Endodermal cell (in vitro differentiated cells): Measurements from ENCODE around the gene ATXN1. TPM values are rescaled to one million over a fixed set of nuclear protein-coding genes. Genes with fewer than 3 reads are reported as not detected.
A peak's percentile ranks its signal among the peaks of the same experiment; 100 is the strongest.

ENCODE experiments used
- DNase-seq: peaks from one replicate; pipeline ENCODE4 v3.0.0-alpha.2; 2017
- H3K27ac ChIP-seq: 2 replicates; pipeline ENCODE4 v1.5.1; 2013; ENCODE audit warnings: mild to moderate bottlenecking, low read depth, low read length, moderate library complexity
- H3K27me3 ChIP-seq: 2 replicates; pipeline ENCODE4 v1.6.1; 2013; ENCODE audit warnings: mild to moderate bottlenecking, low read length, moderate library complexity; ENCODE audit not compliant: insufficient read depth, control insufficient read depth, poor library complexity, severe bottlenecking
- H3K36me3 ChIP-seq: 2 replicates; pipeline ENCODE4 v1.7.0; 2013; ENCODE audit warnings: mild to moderate bottlenecking, low read length, moderate library complexity; ENCODE audit not compliant: control insufficient read depth, insufficient read depth
- H3K4me1 ChIP-seq: one replicate; pipeline ENCODE4 v1.7.0; 2013; ENCODE audit warnings: low read length; ENCODE audit not compliant: control insufficient read depth, insufficient read depth
- H3K4me3 ChIP-seq: 2 replicates; pipeline ENCODE4 v1.5.1; 2013; ENCODE audit warnings: mild to moderate bottlenecking, low read length, moderate library complexity
- H3K9ac ChIP-seq: 2 replicates; pipeline ENCODE4 v1.6.1; 2013; ENCODE audit warnings: mild to moderate bottlenecking, low read length, moderate library complexity; ENCODE audit not compliant: poor library complexity, severe bottlenecking; ENCODE audit errors: extremely low read depth
- H3K9me3 ChIP-seq: 2 replicates; pipeline ENCODE4 v1.6.1; 2013; ENCODE audit warnings: mild to moderate bottlenecking, low read length, moderate library complexity; ENCODE audit not compliant: control insufficient read depth
- H3K27ac Mint-ChIP-seq: 2 replicates; pipeline ENCODE4 v1.8.0; 2020; ENCODE audit warnings: mixed read lengths
- H3K27me3 Mint-ChIP-seq: 2 replicates; pipeline ENCODE4 v1.8.0; 2021; ENCODE audit warnings: mild to moderate bottlenecking, mixed read lengths; ENCODE audit not compliant: insufficient read depth
- H3K36me3 Mint-ChIP-seq: 2 replicates; pipeline ENCODE4 v1.8.0; 2020; ENCODE audit warnings: low read depth, mixed read lengths
- H3K4me1 Mint-ChIP-seq: 2 replicates; pipeline ENCODE4 v1.8.0; 2020; ENCODE audit warnings: mixed read lengths
- H3K4me3 Mint-ChIP-seq: 2 replicates; pipeline ENCODE4 v1.8.0; 2020; ENCODE audit warnings: mild to moderate bottlenecking, moderate library complexity, mixed read lengths
- H3K9me3 Mint-ChIP-seq: 2 replicates; pipeline ENCODE4 v1.8.0; 2020; ENCODE audit warnings: mild to moderate bottlenecking, mixed read lengths
- WGBS, 2 experiments: methylation state at CpG; one replicate each; pipeline versions ENCODE4 v1.1.5 to v1.1.7; 2013; ENCODE audit warnings: missing lambda C conversion rate in 2 of 2, mixed read lengths in 1 of 2; ENCODE audit not compliant: insufficient coverage in 1 of 2, insufficient read length in 1 of 2; 5-methylcytosine and 5-hydroxymethylcytosine counted together
- total RNA-seq, 2 donors: library from RNA; stranded (reverse); fragmentation: NEBNext Ultra II Directional in 1 of 2; extraction: Animal tissue kit (Norgen Biotek cat#: 25700) in 1 of 2; gene quantifications; 2 replicates in 1 of 2; 3 replicates in 1 of 2; pipeline ENCODE4 v1.2.1, GENCODE V29; 2021
- TF ChIP-seq, protein P1 (sequence below): fragments of 200-600 bp; sonication (generic); conservative IDR thresholded peaks from 2 replicates; pipeline ENCODE4 v1.5.0; 2021; ENCODE audit warnings: antibody characterized with exemption, mild to moderate bottlenecking

Gene ATXN1
- total RNA-seq, 2 donors from 2014 or later, result 10.4 to 15.9 TPM

GRCh38 chr6:16256781-16257180 lies 504.5 kb downstream of the ATXN1 start:
- H3K27ac Mint-ChIP-seq, result peak overlapping the region; percentile 18
- WGBS, 2 experiments, result 76 to 100% methylated on average over 1 to 2 of the region's 2 CpGs
- H3K9ac ChIP-seq, result no peak overlapping the region
- peaks cover 17% of the 10 kb centered on the region for H3K36me3 ChIP-seq
- TF ChIP-seq, protein P1, sequence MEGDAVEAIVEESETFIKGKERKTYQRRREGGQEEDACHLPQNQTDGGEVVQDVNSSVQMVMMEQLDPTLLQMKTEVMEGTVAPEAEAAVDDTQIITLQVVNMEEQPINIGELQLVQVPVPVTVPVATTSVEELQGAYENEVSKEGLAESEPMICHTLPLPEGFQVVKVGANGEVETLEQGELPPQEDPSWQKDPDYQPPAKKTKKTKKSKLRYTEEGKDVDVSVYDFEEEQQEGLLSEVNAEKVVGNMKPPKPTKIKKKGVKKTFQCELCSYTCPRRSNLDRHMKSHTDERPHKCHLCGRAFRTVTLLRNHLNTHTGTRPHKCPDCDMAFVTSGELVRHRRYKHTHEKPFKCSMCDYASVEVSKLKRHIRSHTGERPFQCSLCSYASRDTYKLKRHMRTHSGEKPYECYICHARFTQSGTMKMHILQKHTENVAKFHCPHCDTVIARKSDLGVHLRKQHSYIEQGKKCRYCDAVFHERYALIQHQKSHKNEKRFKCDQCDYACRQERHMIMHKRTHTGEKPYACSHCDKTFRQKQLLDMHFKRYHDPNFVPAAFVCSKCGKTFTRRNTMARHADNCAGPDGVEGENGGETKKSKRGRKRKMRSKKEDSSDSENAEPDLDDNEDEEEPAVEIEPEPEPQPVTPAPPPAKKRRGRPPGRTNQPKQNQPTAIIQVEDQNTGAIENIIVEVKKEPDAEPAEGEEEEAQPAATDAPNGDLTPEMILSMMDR, result no peak
- H3K27ac ChIP-seq, result no peak overlapping the region
- peaks cover 15% of the 10 kb centered on the region for H3K4me1 ChIP-seq
- DNase-seq, result no peak
- H3K4me3 ChIP-seq, result peak overlapping the region; percentile 24
- no peaks in the 10 kb centered on the region for H3K27me3 Mint-ChIP-seq
- no peaks in the 10 kb centered on the region for H3K9me3 Mint-ChIP-seq
- peaks cover 7% of the 10 kb centered on the region for H3K9me3 ChIP-seq
- H3K27me3 ChIP-seq, result no peaks in the 10 kb centered on the region
- peaks cover 52% of the 10 kb centered on the region for H3K36me3 Mint-ChIP-seq
- no peak overlapping the region for H3K4me3 Mint-ChIP-seq
- H3K4me1 Mint-ChIP-seq, result peaks cover 41% of the 10 kb centered on the region

- Histone ChIP-seq H3K36me3 (peaks cover 27% of the 10 kb centered on the region), H3K4me3 (no peak overlapping the region), H3K9me3 (peaks cover 7% of the 10 kb centered on the region), H3K27ac (no peak overlapping the region), H3K9ac (no peak overlapping the region), H3K4me1 (peaks cover 23% of the 10 kb centered on the region), H3K27me3 (no peaks in the 10 kb centered on the region)
- Mint-ChIP-seq H3K27ac (no peak overlapping the region), H3K4me1 (peaks cover 47% of the 10 kb centered on the region), H3K9me3 (no peaks in the 10 kb centered on the region), H3K4me3 (no peak overlapping the region), H3K36me3 (peaks cover 52% of the 10 kb centered on the region), H3K27me3 (no peaks in the 10 kb centered on the region)
- 92 to 95% methylated on average over 7 to 9 of the region's 9 CpGs for WGBS, 2 experiments
- no peak for DNase-seq
- TF ChIP-seq, protein P1, result no peak
Measured at GRCh38 chr6:16254535-16254934, 506.7 kb downstream of the ATXN1 start.

DNA sequence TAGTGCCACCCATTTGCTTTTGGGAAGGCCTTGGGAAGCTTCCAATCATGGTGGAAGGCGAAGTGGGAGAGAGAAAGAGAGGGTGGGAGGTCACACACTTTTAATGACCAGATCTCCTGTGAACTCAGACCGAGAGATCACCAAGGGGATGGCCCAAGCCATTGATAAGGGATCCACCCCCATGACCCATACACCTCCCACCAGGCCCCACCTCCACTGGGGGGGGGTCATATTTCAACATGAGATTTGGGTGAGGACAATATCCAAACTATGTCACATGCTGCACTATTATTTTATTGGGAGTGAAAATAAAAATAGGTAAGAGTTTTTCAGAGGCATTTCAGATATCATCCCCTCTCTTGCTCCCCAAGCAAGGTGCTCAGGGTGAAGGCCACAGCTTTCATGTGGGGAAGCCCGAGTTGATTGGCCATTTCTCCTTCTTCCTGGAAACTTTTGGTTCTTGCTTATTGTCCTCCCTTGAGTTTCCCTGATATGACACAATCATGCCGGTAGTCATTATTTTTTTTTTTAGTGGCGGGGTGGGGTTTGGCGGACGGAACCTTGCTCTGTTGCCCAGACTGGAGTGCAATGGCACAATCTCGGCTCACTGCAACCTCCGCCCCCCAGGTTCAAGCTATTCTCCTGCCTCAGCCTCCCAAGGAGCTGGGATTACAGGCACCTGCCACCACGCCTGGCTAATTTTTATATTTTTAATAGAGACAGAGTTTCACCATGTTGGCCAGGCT lies 507.7 kb downstream of the ATXN1 start:
- Mint-ChIP-seq H3K9me3 (no peaks in the 10 kb centered on the region), H3K4me1 (peaks cover 40% of the 10 kb centered on the region), H3K36me3 (peaks cover 42% of the 10 kb centered on the region), H3K27me3 (no peaks in the 10 kb centered on the region), H3K27ac (peak overlapping the region; percentile 13), H3K4me3 (no peak overlapping the region)
- 94 to 95% methylated on average over 4 to 10 of the region's 10 CpGs for WGBS, 2 experiments
- TF ChIP-seq, protein P1, result no peak
- no peak for DNase-seq
- Histone ChIP-seq H3K27me3 (no peaks in the 10 kb centered on the region), H3K4me1 (peaks cover 21% of the 10 kb centered on the region), H3K9ac (no peak overlapping the region), H3K27ac (no peak overlapping the region), H3K36me3 (peaks cover 24% of the 10 kb centered on the region), H3K4me3 (no peak overlapping the region), H3K9me3 (peaks cover 7% of the 10 kb centered on the region)
